K562 (cell line): ENCODE data around the gene P2RY8. TPM values are rescaled to one million over a fixed set of nuclear protein-coding genes. Genes with fewer than 3 reads are reported as not detected.

Source experiments
- MECOM ChIP-seq: fragments of 250-450 bp; sonication (Bioruptor Pico); IDR thresholded peaks from 2 replicates; pipeline ENCODE4 v1.8.0; 2022; ENCODE audit warnings: inconsistent platforms
- NUFIP1 ChIP-seq: fragments of 450-650 bp; IDR thresholded peaks from 2 replicates; pipeline ENCODE4 v1.6.1; 2018; ENCODE audit not compliant: partially characterized antibody
- polyA plus RNA-seq, 8 experiments: library from polyadenylated mRNA; depleted of rRNA in 4 of 8; stranded (reverse) in 5 of 8; unstranded in 3 of 8; fragments of >200 nt; fragmentation: Nextera tagmentation in 2 of 8; fragmentation: Illumina TruSeq in 1 of 8; extraction: Ambion mirVana in 2 of 8; extraction: Trizol in 1 of 8; gene quantifications; 2 replicates each; pipeline versions ENCODE4 v1.2.1 to v1.2.3, GENCODE V29; 2011 to 2014; ENCODE audit warnings: inconsistent platforms in 1 of 8, missing spikeins in 1 of 8
- total RNA-seq, 7 experiments: library from RNA; depleted of rRNA in 6 of 7; stranded (reverse); fragments of >200 nt in 6 of 7; fragmentation: Illumina TruSeq in 2 of 7; extraction: Trizol in 2 of 7; gene quantifications; 2 replicates each; pipeline versions ENCODE4 v1.2.1 to v1.2.3, GENCODE V29; 2011 to 2021; ENCODE audit warnings: low replicate concordance in 1 of 7
- TF ChIP-seq, protein P1 (sequence below): fragments of 200-800 bp; sonication (Bioruptor generic); IDR thresholded peaks from 2 replicates; pipeline ENCODE4 v1.6.1; 2016; ENCODE audit warnings: missing genetic modification characterization, missing compliant biosample characterization
- TF ChIP-seq, protein P2 (sequence below): fragments of 250-450 bp; sonication (Bioruptor Pico); IDR thresholded peaks from 2 replicates; pipeline ENCODE4 v1.8.0; 2022; ENCODE audit warnings: moderate library complexity, mild to moderate bottlenecking, inconsistent platforms
- TF ChIP-seq, protein P3 (sequence below): fragments of 450-650 bp; formaldehyde crosslinking; IDR thresholded peaks from 2 replicates; pipeline ENCODE4 v1.4.0; 2020; ENCODE audit warnings: mild to moderate bottlenecking, moderate library complexity

The P2RY8 gene
- total and polyA plus RNA-seq, 9 of the 15 experiments (the other 6 are each of a cell fraction or from before 2014, with no cell fraction given), result 0.04 to 0.69 (median 0.08) TPM; not detected in 3

DNA sequence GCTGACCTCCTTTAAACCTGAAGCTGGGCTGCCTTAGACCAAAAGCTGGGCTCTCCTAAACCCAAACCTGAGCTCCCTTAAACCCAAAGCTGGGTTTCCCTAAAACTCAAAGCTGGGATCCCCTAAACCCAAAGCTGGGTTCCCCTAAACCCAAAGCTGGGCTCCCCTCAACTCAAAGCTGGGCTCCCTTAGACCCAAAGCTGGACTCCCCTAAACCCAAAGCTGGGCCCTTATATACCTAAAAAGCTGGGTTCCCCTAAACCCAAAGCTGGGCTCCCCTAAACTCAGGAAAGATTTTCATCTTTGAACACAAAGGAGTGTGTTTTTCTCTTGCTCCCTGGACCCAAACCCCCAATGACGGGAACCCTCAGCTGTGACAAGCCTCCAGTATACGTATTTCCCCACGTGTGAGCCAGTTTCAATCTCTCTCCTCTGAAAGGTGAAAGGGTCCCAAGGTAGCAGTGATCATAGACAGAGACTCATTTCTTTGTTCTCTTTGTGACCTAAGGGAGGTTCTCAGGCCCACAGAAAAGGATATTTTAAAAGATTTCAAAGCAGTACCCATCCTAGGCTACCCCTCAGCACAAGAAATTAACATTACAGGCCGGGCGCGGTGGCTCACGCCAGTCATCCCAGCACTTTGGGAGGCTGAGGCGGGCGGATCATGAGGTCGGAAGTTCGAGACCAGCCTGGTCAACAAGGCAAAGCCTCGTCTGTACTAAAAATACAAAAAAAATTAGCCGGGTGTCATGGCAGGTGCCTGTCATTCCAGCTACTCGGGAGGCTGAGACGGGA, 52.9 kb downstream of the P2RY8 start (continued):
- TF ChIP-seq, protein P1, sequence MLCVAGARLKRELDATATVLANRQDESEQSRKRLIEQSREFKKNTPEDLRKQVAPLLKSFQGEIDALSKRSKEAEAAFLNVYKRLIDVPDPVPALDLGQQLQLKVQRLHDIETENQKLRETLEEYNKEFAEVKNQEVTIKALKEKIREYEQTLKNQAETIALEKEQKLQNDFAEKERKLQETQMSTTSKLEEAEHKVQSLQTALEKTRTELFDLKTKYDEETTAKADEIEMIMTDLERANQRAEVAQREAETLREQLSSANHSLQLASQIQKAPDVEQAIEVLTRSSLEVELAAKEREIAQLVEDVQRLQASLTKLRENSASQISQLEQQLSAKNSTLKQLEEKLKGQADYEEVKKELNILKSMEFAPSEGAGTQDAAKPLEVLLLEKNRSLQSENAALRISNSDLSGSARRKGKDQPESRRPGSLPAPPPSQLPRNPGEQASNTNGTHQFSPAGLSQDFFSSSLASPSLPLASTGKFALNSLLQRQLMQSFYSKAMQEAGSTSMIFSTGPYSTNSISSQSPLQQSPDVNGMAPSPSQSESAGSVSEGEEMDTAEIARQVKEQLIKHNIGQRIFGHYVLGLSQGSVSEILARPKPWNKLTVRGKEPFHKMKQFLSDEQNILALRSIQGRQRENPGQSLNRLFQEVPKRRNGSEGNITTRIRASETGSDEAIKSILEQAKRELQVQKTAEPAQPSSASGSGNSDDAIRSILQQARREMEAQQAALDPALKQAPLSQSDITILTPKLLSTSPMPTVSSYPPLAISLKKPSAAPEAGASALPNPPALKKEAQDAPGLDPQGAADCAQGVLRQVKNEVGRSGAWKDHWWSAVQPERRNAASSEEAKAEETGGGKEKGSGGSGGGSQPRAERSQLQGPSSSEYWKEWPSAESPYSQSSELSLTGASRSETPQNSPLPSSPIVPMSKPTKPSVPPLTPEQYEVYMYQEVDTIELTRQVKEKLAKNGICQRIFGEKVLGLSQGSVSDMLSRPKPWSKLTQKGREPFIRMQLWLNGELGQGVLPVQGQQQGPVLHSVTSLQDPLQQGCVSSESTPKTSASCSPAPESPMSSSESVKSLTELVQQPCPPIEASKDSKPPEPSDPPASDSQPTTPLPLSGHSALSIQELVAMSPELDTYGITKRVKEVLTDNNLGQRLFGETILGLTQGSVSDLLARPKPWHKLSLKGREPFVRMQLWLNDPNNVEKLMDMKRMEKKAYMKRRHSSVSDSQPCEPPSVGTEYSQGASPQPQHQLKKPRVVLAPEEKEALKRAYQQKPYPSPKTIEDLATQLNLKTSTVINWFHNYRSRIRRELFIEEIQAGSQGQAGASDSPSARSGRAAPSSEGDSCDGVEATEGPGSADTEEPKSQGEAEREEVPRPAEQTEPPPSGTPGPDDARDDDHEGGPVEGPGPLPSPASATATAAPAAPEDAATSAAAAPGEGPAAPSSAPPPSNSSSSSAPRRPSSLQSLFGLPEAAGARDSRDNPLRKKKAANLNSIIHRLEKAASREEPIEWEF (CRISPR knock-in tag), result no peak
- TF ChIP-seq MECOM (no peak), NUFIP1 (no peak)
- TF ChIP-seq, protein P2, sequence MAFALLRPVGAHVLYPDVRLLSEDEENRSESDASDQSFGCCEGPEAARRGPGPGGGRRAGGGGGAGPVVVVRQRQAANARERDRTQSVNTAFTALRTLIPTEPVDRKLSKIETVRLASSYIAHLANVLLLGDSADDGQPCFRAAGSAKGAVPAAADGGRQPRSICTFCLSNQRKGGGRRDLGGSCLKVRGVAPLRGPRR (CRISPR knock-in tag), result no peak
- TF ChIP-seq, protein P3, sequence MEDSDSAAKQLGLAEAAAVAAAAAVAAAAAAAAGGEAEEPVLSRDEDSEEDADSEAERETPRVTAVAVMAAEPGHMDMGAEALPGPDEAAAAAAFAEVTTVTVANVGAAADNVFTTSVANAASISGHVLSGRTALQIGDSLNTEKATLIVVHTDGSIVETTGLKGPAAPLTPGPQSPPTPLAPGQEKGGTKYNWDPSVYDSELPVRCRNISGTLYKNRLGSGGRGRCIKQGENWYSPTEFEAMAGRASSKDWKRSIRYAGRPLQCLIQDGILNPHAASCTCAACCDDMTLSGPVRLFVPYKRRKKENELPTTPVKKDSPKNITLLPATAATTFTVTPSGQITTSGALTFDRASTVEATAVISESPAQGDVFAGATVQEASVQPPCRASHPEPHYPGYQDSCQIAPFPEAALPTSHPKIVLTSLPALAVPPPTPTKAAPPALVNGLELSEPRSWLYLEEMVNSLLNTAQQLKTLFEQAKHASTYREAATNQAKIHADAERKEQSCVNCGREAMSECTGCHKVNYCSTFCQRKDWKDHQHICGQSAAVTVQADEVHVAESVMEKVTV (CRISPR knock-in tag), result no peak
